Measurements from ENCODE around the gene VSTM2B.

VSTM2B gene

GRCh38 chr19:29571181-29571580, 45.4 kb downstream of the VSTM2B start:
- no peak for DNase-seq

- no peak for DNase-seq
Observed at GRCh38 chr19:29573486-29573885, 47.7 kb downstream of the VSTM2B start.

DNA sequence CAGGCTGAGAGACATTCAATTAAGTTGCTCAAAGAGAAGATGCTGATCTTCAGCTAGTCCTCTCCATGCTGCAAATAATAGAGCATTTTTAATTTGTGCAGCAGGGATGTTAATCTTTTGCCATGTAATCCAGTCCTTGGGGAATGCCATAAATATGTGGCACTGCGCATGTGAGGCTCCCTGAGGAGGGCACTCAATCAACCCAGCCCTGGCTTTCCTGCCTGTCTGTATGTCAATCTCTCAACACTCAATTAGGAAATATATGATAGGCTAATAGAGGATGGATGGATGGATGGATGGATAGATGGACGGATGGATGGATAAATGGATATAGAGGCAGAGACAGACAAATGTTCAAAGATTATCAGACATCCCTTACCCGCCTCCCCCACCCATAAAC, 48.7 kb downstream of the VSTM2B start:
- DNase-seq, result no peak

- no peak for DNase-seq
Observed at GRCh38 chr19:29576046-29576606, 50.3 kb downstream of the VSTM2B start.

DNA sequence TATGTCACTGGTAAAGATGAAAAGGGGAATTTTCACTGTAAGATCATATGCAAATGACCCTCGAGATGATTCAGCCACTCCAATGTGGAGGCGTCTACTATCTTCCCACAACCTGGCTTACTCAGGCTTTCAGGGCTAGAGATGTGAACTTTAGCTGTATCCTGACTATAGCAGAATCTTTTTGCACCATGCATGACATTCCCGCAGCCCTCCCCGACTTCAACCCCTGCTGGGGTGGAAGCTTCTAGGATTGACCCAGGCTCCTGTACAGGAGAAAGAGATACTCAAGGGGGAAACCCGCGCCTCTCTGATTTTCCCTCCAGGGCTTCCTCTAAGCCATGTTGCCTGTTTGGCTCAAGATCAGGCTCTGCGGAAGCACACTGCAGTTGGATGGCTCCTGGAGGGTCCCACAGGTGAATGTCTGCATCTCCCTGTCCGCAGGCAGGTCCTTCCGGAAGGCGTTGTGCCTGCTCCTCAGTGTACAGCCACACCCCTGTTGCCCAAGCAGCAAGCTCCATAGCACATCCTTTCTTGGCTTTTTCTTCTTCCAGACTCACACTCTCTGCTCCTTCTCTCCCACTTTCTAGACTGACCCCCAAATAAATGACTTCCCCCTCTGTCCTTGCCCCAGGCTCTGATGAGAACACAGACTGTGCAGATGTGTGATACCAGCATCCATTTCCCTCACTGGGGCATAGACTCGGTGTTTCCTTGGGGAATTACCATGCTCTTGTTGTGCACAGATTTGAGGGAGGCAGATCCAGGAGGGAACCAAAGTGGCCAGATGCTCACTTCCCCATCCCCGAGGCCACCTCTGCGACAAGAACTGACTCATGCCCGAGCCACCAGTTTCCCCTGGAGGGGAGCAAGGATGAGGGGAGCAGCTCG, 51.2 kb downstream of the VSTM2B start:
- DNase-seq, result no peak

DNA sequence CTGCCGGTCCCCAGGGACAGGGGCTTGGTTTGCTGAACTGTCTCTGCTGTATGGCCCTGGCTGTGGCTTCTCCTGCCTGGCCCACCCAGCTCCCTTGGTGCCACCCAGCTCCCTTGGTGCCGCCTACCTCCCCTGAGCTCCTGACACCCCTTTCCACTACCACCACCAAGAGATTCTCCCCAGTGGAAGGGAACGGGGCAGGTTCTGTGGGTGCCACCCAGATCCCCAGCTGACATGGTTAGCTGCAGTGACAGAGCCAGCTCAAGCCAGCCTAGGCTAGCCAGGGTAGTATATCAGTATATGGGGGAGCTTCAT, 51.8 kb downstream of the VSTM2B start:
- no peak for DNase-seq

DNA sequence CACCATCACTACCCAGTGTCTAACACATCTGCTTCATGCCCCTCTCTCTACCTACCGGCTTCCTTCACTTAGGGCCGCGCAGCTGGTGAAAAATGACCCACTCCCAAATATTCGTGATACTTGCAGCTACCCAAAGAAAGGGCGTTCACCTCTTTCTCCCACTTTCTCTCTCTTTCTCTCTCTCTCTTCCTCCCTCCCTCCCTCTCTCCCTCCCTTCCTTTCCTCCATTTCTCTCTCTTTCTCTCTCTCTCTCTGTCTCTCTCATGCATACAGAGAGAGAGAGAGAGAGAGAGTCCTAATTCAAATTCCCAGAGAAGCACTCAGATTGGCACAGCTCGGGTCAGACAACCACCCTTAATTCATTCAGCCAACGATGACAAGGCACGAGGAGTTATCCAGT, 52.6 kb downstream of the VSTM2B start:
- no peak for DNase-seq

DNA sequence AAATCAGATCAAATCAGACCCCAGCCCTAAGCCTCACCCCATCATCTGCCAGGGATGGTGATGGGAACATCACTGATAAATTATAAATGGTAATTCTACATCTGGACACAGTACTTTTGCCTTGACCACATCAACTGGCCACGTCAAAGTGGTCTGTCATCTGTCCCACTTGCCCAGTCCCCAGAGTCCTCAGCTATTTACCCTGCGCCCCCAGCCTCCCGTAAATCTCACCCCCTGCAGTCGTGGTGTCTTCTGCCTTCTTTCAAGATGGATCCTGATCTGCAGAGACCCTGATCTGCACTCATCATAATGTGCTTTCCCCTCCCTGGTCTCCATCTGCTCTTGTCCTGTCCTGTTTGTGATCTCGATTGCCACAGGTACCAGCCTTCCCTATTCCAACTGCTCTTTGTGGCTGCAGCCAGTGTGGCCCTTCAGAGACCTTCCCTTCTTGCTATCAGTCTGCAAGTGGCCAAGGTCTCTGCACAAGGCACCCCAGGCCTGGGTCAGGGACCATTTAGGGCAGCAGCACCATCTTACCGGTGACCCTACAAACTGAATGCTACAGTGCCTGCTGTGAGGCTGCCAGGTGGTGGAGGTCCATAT, 53.6 kb downstream of the VSTM2B start:
- no peak for DNase-seq

- DNase-seq, result no peak
Observed at GRCh38 chr19:29581398-29581797, 55.6 kb downstream of the VSTM2B start.

DNA sequence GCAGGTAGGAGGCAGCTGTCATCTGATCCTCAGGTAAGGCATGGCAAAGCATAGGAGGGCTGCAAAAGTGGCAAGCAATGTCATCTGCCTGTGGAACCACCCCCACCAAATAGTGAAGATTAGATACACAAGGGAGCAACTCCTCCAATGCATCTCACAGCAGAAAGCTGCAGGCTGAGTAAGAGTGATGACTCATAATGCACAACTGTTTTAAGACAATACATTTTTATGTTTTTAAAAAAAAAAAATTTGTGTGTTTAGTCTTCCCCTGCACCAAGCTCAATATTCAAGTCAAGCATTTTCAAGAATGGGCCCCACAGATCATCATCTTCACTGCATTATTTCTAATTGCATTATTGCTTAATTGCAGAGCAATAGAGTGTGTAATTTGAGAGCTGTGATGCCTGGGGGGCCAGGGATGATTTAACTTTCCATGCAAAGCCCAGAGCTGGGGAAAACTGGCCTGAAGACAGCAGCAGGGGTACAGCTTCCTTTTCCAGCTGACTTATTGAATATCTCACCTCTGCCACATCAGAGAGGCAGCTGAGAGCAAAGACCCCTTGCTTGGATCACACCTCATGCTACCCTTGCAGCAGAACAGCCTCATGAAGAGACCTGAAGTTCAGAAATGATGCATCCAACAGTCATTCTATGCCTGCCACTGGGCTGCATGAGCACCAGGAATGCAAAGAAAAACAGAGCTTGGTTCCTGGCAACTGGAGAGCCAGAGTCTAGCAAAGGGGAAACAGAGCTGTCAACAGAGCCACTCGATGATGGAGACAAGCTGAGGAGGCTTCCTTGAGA, 57.6 kb downstream of the VSTM2B start:
- DNase-seq, result no peak

- DNase-seq, result no peak
Observed at GRCh38 chr19:29586401-29586800, 60.6 kb downstream of the VSTM2B start.

GRCh38 chr19:29587059-29587458, 61.3 kb downstream of the VSTM2B start:
- no peak for DNase-seq

DNA sequence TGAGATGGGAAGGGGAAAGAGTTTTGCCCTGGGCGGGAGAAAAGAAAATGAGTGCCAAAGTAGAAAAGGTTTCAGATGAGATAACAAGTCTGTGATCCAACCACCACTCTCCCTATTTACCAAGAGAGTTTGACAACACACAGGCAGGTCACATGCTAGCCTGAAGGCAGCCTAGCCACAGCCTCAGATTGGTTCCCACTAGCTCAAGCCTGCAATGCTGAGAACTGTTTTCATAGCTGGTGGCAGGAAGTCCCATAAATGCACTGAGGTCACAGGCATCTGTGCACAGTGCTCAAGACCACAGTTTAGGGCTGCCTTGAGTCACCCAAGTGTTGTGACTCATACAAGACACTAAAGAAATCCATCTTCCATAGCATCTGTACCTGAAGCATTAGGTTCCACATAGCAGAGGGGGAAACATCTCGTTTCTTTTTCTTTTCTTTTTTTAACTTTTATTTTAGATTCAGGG, 61.8 kb downstream of the VSTM2B start:
- DNase-seq, result no peak

DNA sequence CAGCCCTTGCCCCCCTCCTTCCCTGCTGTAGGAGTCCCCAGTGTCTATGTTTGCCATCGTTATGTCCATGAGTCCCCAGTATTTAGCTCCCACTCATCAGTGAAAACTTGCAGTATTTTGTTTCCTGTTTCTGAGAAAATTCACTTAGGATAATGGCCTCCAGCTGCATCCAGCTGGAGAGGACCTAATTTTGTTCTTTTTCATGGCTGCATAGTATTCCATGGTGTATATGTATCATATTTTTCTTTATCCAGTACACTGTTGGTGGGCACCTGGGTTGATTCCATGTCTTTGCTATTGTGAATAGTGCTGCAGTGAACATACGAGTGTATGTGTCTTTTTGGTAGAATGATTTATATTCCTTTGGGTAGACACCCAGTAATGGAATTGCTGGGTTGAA, 62.3 kb downstream of the VSTM2B start:
- no peak for DNase-seq

DNA sequence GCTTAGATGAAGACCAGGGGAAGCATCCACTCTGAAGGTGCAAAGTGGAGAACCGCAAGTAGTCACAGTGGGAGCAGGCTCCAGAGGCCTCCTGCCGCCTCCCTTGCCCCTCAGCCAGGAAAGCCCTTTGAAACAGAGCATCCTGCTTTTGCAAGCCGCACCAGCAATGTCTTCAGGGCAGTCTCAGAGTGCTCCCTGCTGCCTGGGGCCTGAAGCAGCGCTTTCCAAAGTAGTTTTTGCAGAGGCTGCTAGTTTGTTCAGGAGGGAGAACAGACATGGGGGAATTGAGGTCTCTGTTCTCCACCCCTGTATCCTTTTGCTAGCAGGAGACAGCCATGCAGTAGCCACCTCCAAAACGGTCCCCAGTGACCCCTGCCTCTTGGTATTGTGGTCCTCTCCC, 64.5 kb downstream of the VSTM2B start:
- DNase-seq, result no peak

DNA sequence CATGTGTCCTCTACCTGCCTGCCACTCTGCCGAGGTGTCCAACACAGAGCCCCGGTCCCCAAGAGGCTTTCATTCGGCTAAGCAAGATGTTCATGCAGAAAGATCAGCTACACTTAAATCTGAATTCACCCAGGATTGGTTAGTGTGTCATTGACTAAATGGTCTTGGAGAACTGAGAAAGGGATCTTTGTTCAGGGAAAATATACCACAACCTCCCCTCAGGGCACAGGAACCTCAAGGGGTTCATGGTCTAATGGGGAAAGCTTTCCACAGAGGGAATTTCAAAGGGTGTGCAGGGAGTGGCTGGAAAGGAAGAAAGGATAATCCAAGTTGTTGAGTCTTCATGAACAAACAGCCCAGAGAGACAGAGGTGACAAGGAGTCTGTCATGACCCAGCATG, 65.9 kb downstream of the VSTM2B start:
- no peak for DNase-seq

- no peak for DNase-seq
Observed at GRCh38 chr19:29593869-29594268, 68.1 kb downstream of the VSTM2B start.

DNA sequence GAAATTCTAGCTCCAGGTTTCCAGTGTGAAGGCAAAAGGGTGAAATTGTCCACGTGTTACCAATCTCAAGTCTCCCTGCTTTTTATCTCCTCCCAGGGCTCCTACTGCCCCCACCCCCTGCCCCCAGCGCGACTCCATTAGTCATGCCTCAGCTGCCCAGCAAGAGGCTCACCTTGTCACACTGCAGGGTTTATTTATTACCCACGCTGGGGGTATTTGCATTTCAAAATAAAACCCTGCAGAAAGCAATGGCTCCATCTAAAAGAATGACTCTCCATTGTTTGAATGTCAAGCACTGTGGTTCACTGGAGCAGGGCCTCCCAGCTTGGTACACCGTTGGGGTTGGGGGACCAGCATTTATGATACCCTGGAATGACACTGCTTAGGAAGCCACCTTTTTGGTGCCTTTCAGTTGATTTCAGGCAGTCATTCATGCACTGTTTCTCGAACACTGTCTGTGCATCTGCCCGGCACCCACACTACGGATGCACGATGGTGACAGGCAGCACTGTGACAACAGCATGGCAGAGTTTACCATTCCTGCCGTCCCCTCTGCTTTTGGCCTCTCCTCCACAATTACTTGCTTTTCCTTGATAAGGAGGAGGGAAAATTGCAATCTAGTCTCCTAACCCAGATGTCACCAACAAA, 70.4 kb downstream of the VSTM2B start:
- no peak for DNase-seq

- DNase-seq, result peak in 1 of 2 experiments; percentile 21
Observed at GRCh38 chr19:29596885-29597525, 71.2 kb downstream of the VSTM2B start.

DNA sequence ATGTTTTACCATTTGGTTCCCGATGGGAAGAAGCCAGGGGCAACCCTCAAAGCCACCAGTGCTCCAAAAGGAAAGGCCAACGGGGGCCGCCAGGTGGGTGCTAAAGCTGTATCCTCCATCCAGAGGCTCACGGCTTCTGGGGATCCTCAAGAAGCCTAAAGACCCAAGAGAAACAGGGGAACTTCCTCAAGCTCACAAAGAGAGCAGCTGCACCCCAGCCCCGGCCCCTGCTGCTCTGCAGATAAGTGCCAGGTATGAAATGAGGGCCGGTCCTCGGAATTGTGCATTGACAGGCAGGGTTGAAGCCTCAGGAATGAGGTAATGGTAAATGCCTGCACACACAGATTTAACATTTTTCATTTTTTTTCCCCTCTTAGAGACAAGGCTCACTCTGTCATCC, 72.2 kb downstream of the VSTM2B start:
- DNase-seq, result no peak

GRCh38 chr19:29598496-29598895, 72.7 kb downstream of the VSTM2B start:
- no peak for DNase-seq

GRCh38 chr19:29603308-29603707, 77.5 kb downstream of the VSTM2B start:
- DNase-seq, result no peak

All from SW 1271 (cell line).